ENCODE measurements around the gene PEPD. TPM values are rescaled to one million over a fixed set of nuclear protein-coding genes. Genes with fewer than 3 reads are reported as not detected.
A peak's percentile ranks its signal among the peaks of the same experiment; 100 is the strongest.

Gene PEPD
- total RNA-seq, 4 donors from 2014 or later, result 58.9 to 81.0 (median 70.7) TPM

DNA sequence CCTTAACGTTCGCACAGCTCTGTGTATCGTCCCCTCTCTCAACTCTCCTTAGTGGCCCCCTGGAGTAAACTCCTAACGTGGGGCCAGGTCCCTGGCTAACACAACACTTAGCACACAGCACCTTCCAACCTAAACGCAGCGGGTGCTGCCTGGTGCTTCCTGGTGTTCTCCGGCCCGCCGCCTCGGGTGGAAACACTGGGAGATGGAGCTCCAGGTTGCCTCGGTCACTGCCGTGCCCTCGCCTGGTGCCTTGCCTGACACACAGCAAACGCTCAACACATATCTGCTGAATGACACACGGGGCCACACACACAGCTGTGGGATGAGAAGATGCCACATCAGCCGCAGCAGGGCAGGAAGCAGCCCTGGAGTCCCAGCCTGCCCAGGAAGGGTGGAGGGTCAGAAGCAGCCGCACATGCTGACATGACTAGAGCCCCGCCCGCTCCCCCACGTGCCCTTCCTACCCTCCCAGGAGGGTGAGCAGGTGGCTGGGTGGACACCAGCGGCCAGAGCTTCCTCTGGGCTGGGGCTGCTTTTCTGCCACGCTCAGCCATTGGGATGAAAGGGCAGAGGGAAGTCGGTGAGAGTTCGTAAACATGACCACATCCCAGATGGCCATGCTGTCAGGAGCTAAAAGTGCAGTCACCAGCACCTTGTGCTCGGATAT is 6.6 kb downstream of the PEPD start:
- TF ChIP-seq, protein P1, sequence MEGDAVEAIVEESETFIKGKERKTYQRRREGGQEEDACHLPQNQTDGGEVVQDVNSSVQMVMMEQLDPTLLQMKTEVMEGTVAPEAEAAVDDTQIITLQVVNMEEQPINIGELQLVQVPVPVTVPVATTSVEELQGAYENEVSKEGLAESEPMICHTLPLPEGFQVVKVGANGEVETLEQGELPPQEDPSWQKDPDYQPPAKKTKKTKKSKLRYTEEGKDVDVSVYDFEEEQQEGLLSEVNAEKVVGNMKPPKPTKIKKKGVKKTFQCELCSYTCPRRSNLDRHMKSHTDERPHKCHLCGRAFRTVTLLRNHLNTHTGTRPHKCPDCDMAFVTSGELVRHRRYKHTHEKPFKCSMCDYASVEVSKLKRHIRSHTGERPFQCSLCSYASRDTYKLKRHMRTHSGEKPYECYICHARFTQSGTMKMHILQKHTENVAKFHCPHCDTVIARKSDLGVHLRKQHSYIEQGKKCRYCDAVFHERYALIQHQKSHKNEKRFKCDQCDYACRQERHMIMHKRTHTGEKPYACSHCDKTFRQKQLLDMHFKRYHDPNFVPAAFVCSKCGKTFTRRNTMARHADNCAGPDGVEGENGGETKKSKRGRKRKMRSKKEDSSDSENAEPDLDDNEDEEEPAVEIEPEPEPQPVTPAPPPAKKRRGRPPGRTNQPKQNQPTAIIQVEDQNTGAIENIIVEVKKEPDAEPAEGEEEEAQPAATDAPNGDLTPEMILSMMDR (IDR thresholded peaks at IDR 0.05), result no peak
- H3K4me3 ChIP-seq (ENCODE audit: low read depth, poor library complexity, severe bottlenecking), result no peak overlapping the region
- intact Hi-C loops (cut with DNase I; ENCODE audit: low total_unique reads), result no loop called here
- WGBS, 2 donors, result 71 to 72% methylated on average over 25 of the region's 25 CpGs
- peak; percentile 49 to 89 for DNase-seq (ENCODE audit: low spot score in 2 of 2)

DNA sequence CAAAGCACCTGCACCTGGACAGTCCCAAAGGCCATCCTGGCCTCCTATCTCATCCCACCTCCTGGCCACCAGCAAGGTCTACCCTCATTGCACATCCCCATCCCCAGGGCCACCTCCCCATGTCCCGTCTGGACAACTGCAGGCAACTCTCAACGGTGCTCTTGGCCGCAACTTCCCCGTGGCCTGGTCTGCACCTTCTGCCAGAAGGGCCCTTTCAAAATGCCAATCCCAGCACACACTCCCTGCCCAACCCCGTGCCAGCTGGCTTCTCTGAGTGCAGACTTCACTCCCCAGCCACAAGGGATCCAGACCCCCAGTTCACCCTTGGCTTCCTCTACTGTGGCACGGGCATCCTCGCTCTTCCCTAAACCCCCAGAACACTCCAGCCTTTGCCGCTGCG is 8.2 kb downstream of the PEPD start:
- 92 to 94% methylated on average over 9 of the region's 9 CpGs for WGBS, 2 donors
- intact Hi-C loops (cut with DNase I; ENCODE audit: low total_unique reads), result no loop called here
- no peak overlapping the region for H3K4me3 ChIP-seq (ENCODE audit: low read depth, poor library complexity, severe bottlenecking)
- no peak for DNase-seq (ENCODE audit: low spot score in 2 of 2)
- TF ChIP-seq POLR2A (IDR thresholded peaks at IDR 0.05), result no peak
- TF ChIP-seq, protein P1 (IDR thresholded peaks at IDR 0.05), result no peak

DNA sequence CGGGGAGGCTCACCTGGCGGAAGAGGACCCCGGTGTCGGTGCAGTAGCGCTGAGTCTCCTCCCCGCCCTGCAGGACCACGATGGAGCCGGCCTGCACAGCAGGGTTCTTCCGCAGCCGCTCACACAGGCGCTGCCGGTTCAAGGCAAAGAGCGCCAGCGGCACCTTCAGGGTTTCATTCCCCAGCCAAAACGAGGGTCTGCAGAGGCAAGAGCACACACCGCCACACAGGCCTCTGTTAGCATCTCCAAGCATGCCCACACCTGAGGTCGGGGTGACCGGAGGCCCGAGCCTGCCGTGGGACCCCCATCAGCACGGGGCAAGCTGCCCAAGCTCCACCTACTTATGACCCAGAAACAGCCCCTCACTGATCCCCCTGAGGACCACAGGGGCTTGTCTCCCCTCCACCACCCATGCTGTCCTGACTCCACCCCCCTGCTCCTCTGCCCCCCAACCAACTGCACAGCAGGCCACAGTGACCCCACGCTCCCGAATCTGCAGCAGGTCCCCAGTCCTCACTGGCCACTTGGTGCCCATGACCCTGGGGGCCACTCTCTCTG is 8.9 kb downstream of the PEPD start:
- TF ChIP-seq, protein P1 (IDR thresholded peaks at IDR 0.05), result no peak
- no peak for TF ChIP-seq POLR2A (IDR thresholded peaks at IDR 0.05)
- DNase-seq (ENCODE audit: low spot score in 2 of 2), result no peak
- WGBS, 2 donors, result 94% methylated on average over 17 to 23 of the region's 23 CpGs
- no peak overlapping the region for H3K4me3 ChIP-seq (ENCODE audit: low read depth, poor library complexity, severe bottlenecking)
- intact Hi-C loops (cut with DNase I; ENCODE audit: low total_unique reads), result no loop called here

DNA sequence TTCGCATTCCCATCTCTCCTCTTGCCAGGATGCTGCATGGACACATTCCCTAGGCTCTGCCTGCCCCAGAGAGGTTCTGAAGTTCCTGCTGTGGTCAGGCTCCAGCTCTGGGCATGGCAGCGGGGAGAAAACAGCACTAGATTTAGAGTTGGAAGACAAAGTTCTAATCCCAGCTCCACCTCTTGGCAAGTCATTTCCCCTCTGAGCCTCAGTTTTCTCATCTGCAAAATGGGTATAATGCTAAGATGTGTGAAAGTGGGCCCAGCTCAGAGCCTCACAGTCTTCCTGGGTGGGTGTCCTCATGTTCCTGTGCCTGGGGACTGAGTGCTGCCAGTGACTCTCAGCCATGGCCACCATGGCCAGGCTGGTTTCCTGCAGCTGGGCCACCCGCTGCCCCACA is 9.6 kb downstream of the PEPD start:
- H3K4me3 ChIP-seq (ENCODE audit: low read depth, poor library complexity, severe bottlenecking), result no peak overlapping the region
- TF ChIP-seq, protein P1 (IDR thresholded peaks at IDR 0.05), result no peak
- no peak for TF ChIP-seq POLR2A (IDR thresholded peaks at IDR 0.05)
- no peak for DNase-seq (ENCODE audit: low spot score in 2 of 2)
- 96 to 98% methylated on average over 3 of the region's 3 CpGs for WGBS, 2 donors
- intact Hi-C loops (cut with DNase I; ENCODE audit: low total_unique reads), result no loop called here

DNA sequence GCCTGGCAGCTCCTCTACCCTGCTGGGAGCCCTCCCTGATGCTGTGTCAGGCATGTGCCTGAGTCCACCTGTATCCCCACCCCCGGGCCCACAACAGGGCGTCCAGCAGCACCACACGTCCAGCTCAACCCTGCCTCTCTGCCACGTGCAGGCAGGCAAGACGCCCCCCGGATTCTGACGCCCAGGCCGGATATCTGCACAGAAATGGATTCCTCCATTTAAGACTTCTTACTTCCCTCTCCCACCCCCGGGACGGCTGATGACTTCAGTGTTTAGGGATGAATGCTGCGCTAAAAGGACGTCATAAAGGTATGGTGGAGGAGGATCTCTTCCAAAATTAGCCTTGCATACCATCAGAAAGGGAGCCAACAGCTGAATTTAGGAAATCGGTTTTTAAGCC is 10.2 kb downstream of the PEPD start:
- DNase-seq (ENCODE audit: low spot score in 2 of 2), result no peak
- 95% methylated on average over 13 of the region's 13 CpGs for WGBS, 2 donors
- TF ChIP-seq, protein P1 (IDR thresholded peaks at IDR 0.05), result no peak
- no peak for TF ChIP-seq POLR2A (IDR thresholded peaks at IDR 0.05)
- intact Hi-C loops (cut with DNase I; ENCODE audit: low total_unique reads), result no loop called here
- no peak overlapping the region for H3K4me3 ChIP-seq (ENCODE audit: low read depth, poor library complexity, severe bottlenecking)
